MM.1S (cell line): ENCODE measurements around the gene SFRP5.

Experiments
- DNase-seq: peaks from one replicate; pipeline ENCODE4 v3.0.0-alpha.2; 2015
- H2AFZ ChIP-seq: fragments of 300-600 bp; sonication (generic); 2 replicates; pipeline ENCODE4 v1.6.0; 2016; ENCODE audit warnings: antibody characterized with exemption, low read length
- H3F3A ChIP-seq: fragments of 300-600 bp; sonication (generic); 2 replicates; pipeline ENCODE4 v1.6.1; 2016; ENCODE audit warnings: mild to moderate bottlenecking, antibody characterized with exemption, low read length, moderate library complexity, mixed read lengths; ENCODE audit not compliant: insufficient read depth
- H3K27ac ChIP-seq: fragments of 300-600 bp; sonication (generic); 2 replicates; pipeline ENCODE4 v1.5.1; 2016; ENCODE audit warnings: mild to moderate bottlenecking, low read length
- H3K27me3 ChIP-seq: fragments of 300-600 bp; sonication (generic); replicated peaks from 2 replicates; pipeline ENCODE4 v1.6.0; 2016; ENCODE audit warnings: low read length; ENCODE audit not compliant: insufficient read depth
- H3K36me3 ChIP-seq: fragments of 300-600 bp; sonication (generic); replicated peaks from 2 replicates; pipeline ENCODE4 v1.6.1; 2016; ENCODE audit warnings: mild to moderate bottlenecking, low read length, mixed read lengths; ENCODE audit not compliant: insufficient read depth
- H3K4me1 ChIP-seq: fragments of 300-600 bp; sonication (generic); 2 replicates; pipeline ENCODE4 v1.6.1; 2016; ENCODE audit warnings: low read length, mixed read lengths
- H3K4me2 ChIP-seq: fragments of 300-600 bp; sonication (generic); 2 replicates; pipeline ENCODE4 v1.6.0; 2016; ENCODE audit warnings: low read depth, low read length
- H3K4me3 ChIP-seq: fragments of 300-600 bp; sonication (generic); 2 replicates; pipeline ENCODE4 v1.5.1; 2016; ENCODE audit warnings: low read length, mixed read lengths
- H3K79me2 ChIP-seq: fragments of 300-600 bp; sonication (generic); 2 replicates; pipeline ENCODE4 v1.6.1; 2016; ENCODE audit warnings: mixed run types, low read length, mixed read lengths
- H3K9ac ChIP-seq: fragments of 300-600 bp; sonication (generic); 2 replicates; pipeline ENCODE4 v1.6.1; 2016; ENCODE audit warnings: low read length, mixed read lengths
- H3K9me2 ChIP-seq: fragments of 300-600 bp; sonication (generic); replicated peaks from 2 replicates; pipeline ENCODE4 v1.6.1; 2016; ENCODE audit warnings: mild to moderate bottlenecking, low read length, mixed read lengths; ENCODE audit not compliant: insufficient read depth
- H3K9me3 ChIP-seq: fragments of 300-600 bp; sonication (generic); replicated peaks from 2 replicates; pipeline ENCODE4 v1.6.1; 2016; ENCODE audit warnings: mild to moderate bottlenecking, low read length, mixed read lengths; ENCODE audit not compliant: insufficient read depth
- H4K20me1 ChIP-seq: fragments of 300-600 bp; sonication (generic); 2 replicates; pipeline ENCODE4 v1.6.1; 2016; ENCODE audit warnings: mild to moderate bottlenecking, low read length, moderate library complexity, mixed read lengths; ENCODE audit not compliant: insufficient read depth
- CTCF ChIP-seq: fragments of 300-600 bp; sonication (generic); IDR thresholded peaks from 2 replicates; pipeline ENCODE4 v1.5.1; 2016; ENCODE audit warnings: antibody characterized with exemption, low read length, mixed read lengths
- EZH2 ChIP-seq: fragments of 300-600 bp; sonication (generic); optimal IDR thresholded peaks from 2 replicates; pipeline ENCODE3; 2017; ENCODE audit warnings: low read depth, mild to moderate bottlenecking, antibody characterized with exemption, low read length, mixed read lengths
- EZH2phosphoT487 ChIP-seq: fragments of 300-600 bp; sonication (generic); IDR thresholded peaks from 2 replicates; pipeline ENCODE4 v1.6.1; 2018; ENCODE audit warnings: antibody characterized with exemption, low read length

SFRP5 gene

GRCh38 chr10:97779975-97780374 lies 8.2 kb upstream of the SFRP5 start:
- no peaks in the 10 kb centered on the region for H3K9me2 ChIP-seq
- H3K4me3 ChIP-seq: no peak overlapping the region
- no peak overlapping the region for H3K9ac ChIP-seq
- H3K27ac ChIP-seq: no peak overlapping the region
- DNase-seq: no peak
- no peaks in the 10 kb centered on the region for H3K79me2 ChIP-seq
- no peaks in the 10 kb centered on the region for H3K4me1 ChIP-seq
- no peaks in the 10 kb centered on the region for H3K9me3 ChIP-seq
- no peak overlapping the region for H2AFZ ChIP-seq
- no peak for TF ChIP-seq CTCF
- TF ChIP-seq EZH2phosphoT487: no peak
- no peak for TF ChIP-seq EZH2
- H3K36me3 ChIP-seq: no peaks in the 10 kb centered on the region
- no peaks in the 10 kb centered on the region for H4K20me1 ChIP-seq
- no peaks in the 10 kb centered on the region for H3F3A ChIP-seq
- no peak overlapping the region for H3K4me2 ChIP-seq
- H3K27me3 ChIP-seq: peaks cover 31% of the 10 kb centered on the region

- no peaks in the 10 kb centered on the region for H3K4me1 ChIP-seq
- H3K9me3 ChIP-seq: no peaks in the 10 kb centered on the region
- no peak overlapping the region for H3K4me3 ChIP-seq
- H4K20me1 ChIP-seq: no peaks in the 10 kb centered on the region
- H3K27ac ChIP-seq: no peak overlapping the region
- H3F3A ChIP-seq: no peaks in the 10 kb centered on the region
- no peaks in the 10 kb centered on the region for H3K9me2 ChIP-seq
- no peaks in the 10 kb centered on the region for H3K36me3 ChIP-seq
- no peak overlapping the region for H3K4me2 ChIP-seq
- peaks cover 31% of the 10 kb centered on the region for H3K27me3 ChIP-seq
- H2AFZ ChIP-seq: no peak overlapping the region
- H3K79me2 ChIP-seq: no peaks in the 10 kb centered on the region
- no peak for DNase-seq
- no peak overlapping the region for H3K9ac ChIP-seq
- TF ChIP-seq EZH2 (no peak), CTCF (no peak), EZH2phosphoT487 (no peak)
Observed at GRCh38 chr10:97779492-97779891, 7.7 kb upstream of the SFRP5 start.

DNA sequence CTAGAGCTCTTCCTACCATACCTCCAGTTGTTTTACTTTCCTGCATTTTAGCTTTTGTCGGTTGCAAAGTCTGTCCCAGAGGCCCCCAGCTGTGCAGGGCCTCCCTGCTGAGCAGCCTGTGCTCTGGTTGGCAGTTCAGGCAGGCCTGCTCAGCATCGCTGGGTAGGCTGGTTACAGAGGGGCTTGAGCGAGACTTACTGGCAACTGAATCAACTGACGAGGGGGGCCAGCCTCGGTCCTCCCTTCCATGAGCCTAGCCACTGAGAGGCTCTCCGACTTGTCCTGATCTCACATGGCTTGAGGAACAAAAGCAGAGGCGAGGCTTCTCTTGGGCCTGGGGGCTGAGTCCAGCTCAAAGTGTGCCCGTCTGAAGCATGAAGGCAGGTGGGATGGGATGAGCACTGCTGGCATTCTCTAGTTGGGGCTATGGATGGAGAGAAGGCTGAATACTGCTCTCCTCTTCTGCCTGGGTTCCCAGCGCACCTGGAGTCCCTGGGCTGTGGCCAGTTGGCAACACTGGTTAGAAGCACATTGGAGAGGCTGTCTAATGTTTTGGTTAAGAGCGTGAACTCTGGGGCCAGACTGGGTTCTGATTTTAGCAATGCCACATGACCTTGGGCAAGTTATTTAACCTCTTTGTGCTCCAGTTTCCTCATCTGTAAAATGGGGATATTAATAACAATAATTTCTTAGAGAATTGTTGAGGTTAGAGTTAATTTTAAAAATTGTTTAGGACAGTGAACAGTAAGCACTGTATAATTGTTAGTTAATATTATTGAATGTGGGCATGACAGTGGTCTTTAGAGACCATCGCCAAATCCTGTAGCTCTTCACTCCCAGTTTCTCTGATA lies 6.9 kb upstream of the SFRP5 start:
- Histone ChIP-seq H3K27me3 (peaks cover 32% of the 10 kb centered on the region), H3K9me2 (no peaks in the 10 kb centered on the region), H4K20me1 (no peaks in the 10 kb centered on the region), H3K4me2 (no peak overlapping the region), H3K36me3 (no peaks in the 10 kb centered on the region), H3K27ac (no peak overlapping the region), H3K9me3 (no peaks in the 10 kb centered on the region), H3K4me1 (no peaks in the 10 kb centered on the region), H3K9ac (no peak overlapping the region), H3F3A (no peaks in the 10 kb centered on the region), H2AFZ (no peak overlapping the region), H3K79me2 (no peaks in the 10 kb centered on the region), H3K4me3 (no peak overlapping the region)
- DNase-seq: no peak
- no peak for TF ChIP-seq CTCF
- TF ChIP-seq EZH2: no peak
- no peak for TF ChIP-seq EZH2phosphoT487
